Subcutaneous adipose tissue (tissue), 4 donors: ENCODE data around the gene RABEP1. TPM values are rescaled to one million over a fixed set of nuclear protein-coding genes. Genes with fewer than 3 reads are reported as not detected.

Experiments used
- total RNA-seq, 4 donors: library from RNA; depleted of rRNA; stranded (reverse); fragments of >200 nt; gene quantifications; one replicate each; pipeline ENCODE4 v1.1.0, GENCODE V29; 2016
- TF ChIP-seq, protein P1 (sequence below): fragments of 450-650 bp; IDR thresholded peaks from one replicate; pipeline ENCODE4 v1.5.1; 2016; ENCODE audit warnings: low read depth, mild to moderate bottlenecking, control low read depth, antibody characterized with exemption, moderate library complexity

The RABEP1 gene
- total RNA-seq, 4 donors from 2014 or later, result 59.5 to 72.1 (median 63.3) TPM

DNA sequence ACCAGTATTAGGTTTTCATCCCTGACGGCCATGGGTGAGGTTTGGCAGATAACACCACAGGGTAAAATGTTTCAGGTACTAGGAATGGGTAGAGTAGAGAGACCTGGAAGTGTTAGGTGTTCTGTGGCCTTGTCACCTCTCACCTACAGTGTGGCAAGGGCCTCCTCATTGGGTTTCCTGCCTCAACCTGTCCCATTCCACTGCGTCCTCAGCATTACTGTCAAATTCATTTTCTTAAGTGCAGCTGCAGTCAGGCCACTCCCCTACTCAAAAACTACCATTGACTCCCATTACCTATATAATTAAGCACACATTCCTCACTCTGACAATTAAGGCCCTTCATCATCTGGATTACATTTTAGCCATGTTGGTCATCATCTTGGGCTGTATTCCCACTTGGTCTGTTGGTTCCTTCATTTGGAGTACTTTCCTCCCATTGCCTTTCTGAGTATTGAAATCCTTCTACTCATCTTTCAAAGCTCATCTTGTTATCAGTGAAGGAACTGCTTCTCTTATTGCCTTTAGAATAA lies 72.9 kb downstream of the RABEP1 start:
- TF ChIP-seq, protein P1, sequence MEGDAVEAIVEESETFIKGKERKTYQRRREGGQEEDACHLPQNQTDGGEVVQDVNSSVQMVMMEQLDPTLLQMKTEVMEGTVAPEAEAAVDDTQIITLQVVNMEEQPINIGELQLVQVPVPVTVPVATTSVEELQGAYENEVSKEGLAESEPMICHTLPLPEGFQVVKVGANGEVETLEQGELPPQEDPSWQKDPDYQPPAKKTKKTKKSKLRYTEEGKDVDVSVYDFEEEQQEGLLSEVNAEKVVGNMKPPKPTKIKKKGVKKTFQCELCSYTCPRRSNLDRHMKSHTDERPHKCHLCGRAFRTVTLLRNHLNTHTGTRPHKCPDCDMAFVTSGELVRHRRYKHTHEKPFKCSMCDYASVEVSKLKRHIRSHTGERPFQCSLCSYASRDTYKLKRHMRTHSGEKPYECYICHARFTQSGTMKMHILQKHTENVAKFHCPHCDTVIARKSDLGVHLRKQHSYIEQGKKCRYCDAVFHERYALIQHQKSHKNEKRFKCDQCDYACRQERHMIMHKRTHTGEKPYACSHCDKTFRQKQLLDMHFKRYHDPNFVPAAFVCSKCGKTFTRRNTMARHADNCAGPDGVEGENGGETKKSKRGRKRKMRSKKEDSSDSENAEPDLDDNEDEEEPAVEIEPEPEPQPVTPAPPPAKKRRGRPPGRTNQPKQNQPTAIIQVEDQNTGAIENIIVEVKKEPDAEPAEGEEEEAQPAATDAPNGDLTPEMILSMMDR, result no peak

DNA sequence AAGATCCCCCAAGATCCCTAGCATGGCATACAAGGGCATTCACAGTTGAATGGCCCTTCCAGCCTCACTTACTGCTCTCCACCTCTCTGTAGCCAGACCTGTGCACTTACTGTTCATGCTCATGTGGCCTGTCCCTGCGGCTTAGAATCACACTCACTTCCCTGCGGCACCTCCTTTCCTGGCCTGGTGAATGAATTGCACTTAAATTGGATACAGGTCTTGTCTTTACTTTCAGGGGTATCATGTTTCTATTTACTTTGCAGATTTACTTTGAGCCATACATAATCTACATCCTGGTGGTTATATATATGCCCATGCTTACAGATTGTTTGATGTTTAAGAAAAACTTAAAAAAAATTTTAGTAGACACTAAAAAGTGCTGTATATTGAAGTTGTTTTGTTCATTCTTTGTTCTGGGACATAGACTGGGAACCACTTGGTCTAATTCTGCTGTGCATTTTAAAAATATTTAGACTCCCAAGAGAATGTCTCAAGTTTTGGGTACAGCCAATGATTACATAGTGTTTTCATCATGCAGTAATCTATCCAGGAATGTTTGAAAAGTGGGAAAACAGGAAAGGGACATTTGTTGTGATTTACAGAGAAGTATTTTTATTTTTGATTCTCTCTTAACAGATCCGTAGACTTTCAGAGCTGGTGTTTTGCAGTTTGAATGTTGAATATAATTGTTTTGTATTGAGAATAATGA lies 73.5 kb downstream of the RABEP1 start:
- TF ChIP-seq, protein P1, result no peak

DNA sequence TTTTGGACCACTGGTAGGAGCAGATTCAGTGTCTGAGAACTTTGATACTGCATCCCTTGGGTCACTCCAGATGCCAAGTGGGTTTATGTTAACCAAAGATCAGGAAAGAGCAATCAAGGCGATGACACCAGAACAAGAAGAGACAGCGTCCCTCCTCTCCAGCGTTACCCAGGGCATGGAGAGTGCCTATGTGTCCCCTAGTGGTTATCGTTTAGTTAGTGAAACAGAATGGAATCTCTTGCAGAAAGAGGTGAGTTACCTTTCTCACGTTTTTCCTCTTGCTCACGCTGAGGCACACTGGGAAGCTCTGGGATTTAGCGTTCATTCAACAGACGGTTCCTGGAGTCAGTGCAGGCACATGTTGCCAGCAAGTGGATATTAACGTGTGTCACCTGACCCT lies 79.3 kb downstream of the RABEP1 start:
- TF ChIP-seq, protein P1, result no peak

DNA sequence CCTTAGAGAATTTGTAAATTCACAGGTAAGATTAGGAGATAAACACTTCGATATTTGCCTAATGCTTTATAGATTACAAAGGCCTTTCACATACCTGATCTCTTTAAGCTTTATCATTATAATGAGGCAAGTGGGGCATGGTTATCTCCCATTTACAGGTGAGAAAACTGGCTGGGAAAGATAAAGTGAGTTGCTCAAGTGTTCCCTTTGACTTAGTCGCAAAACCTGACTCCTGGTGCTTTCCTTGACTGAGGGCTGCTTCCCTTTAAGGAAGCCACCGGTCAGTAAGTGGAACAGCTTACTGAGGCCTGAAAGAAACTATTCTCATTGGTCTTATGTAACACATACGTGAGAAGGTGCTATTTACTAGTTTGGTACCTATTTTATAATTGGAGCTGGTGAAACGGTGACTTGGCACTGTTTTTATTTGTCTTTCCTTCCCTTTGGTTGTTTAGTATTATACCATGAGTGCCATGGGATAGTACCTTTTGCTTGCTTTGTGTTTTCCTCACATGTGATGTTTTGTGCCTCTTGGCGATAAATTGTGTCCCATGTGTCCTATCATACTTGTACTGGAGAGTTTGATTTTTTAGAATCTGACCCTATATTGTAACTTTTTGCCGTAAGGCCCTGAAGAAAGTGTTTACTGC lies 80.2 kb downstream of the RABEP1 start:
- TF ChIP-seq, protein P1, result no peak

DNA sequence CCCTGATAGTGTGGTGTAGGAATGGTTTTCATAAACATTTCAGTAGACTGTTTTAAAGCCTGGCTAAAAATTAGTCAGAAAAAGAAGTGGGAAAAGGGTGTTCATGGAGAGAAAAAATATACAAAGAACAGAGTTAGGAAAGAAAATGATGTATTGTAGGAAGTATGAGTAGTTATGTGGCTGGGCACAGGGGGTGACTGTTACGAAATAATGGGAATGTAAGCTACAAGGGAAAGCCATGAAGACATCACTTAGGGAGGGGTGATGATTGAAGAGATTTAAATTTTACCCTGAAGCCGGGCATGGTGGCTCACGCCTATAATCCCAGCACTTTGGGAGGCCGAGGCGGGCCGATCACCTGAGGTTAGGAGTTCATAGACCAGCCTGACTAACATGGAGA lies 82.1 kb downstream of the RABEP1 start:
- TF ChIP-seq, protein P1, result no peak

DNA sequence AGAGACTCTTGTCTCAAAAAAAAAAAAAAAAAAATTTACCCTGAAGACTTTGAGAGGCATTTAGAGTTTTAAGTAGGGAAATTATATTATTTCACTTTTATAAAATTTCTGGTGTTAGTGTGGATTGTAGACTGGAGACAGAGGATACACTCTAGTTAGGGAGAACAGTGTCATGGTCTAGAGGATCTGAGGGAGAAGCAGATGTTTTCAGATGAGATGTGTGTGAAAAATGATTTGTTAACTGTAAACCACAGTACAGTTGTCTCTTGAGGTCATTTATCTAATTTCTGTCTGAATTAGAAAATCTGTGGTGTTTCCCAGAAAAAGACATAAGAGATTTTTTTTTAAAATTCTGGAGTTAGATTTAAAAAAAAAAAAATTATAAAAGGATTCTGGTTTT lies 82.6 kb downstream of the RABEP1 start:
- TF ChIP-seq, protein P1, result no peak

DNA sequence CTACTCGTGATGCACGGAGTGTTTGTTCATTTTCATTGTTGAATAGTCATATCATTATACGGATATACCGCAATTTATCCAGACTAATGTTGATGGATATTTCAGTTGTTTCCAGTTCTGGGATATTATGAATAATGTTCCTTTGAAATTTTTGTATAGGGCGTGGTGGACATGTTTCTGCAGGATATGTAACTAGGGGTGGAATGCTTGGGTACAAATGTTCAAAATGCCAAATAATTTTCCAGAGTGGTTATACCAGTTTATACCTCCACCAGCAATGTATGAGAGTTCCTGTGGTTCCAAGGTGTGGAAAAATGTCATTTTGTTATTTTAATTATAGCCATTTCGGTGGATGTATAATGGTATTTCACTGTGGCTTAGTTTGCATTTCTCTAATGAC lies 83.7 kb downstream of the RABEP1 start:
- TF ChIP-seq, protein P1, result no peak
